ENCODE results near the gene THADA. TPM values are rescaled to one million over a fixed set of nuclear protein-coding genes. Genes with fewer than 3 reads are reported as not detected.
A peak's percentile ranks its signal among the peaks of the same experiment; 100 is the strongest.

THADA gene
- total RNA-seq, 4 donors from 2014 or later: 31.2 to 68.8 (median 54.9) TPM

DNA sequence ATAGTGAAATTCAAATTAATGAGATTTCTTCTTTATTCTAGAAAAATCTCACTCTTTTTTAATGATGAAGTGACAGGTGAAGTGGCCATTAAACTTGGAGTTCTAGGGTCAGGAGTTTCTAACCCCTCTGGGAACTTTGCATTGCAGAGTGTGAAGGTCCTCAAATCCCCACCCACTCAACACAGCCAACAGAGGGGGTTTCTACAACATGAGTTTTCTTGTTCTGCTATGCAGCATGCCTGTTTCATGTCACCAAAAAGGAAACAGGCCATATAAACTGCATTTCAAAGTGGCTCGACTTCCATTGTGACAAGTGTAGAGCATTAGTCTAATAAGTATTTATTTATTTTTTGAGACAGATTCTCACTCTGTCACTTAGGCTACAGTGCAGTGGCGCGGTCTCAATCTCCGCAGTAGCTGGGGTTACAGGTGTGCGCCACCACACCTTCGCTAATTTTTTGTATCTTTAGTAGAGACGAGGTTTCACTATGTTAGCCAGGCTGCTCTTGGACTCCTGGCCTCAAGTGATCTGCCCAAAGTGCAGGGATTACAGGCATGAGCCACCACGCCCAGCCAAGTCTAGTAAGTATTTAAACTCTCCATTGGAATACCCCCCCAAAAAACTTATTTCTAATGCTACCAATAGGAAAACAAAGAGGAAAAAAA is 223.3 kb downstream of the THADA start:
- intact Hi-C loops (cut with DNase I; ENCODE audit: low total_unique reads): no loop called here
- H3K4me1 ChIP-seq: peaks cover 0 to 7% of the 10 kb centered on the region in 2 donors
- DNase-seq: no peak
- peak overlapping the region; percentile 56 to 78 for H3K27ac ChIP-seq
- H3K4me3 ChIP-seq: no peak overlapping the region
- no peaks in the 10 kb centered on the region for H3K27me3 ChIP-seq
- no peak for TF ChIP-seq CTCF (IDR thresholded peaks at IDR 0.05)
- no peaks in the 10 kb centered on the region for H3K9me3 ChIP-seq
- no peaks in the 10 kb centered on the region for H3K36me3 ChIP-seq

GRCh38 chr2:43370705-43371104 is 225.1 kb downstream of the THADA start:
- intact Hi-C loops (cut with DNase I; ENCODE audit: low total_unique reads): no loop called here
- no peaks in the 10 kb centered on the region for H3K36me3 ChIP-seq
- peak overlapping the region; percentile 56 to 78 for H3K27ac ChIP-seq
- DNase-seq: no peak
- TF ChIP-seq POLR2A (IDR thresholded peaks at IDR 0.05) (no peak), CTCF (IDR thresholded peaks at IDR 0.05) (no peak)
- H3K9me3 ChIP-seq: no peaks in the 10 kb centered on the region
- H3K4me3 ChIP-seq: no peak overlapping the region
- peaks cover 0 to 7% of the 10 kb centered on the region in 2 donors for H3K4me1 ChIP-seq
- H3K27me3 ChIP-seq: no peaks in the 10 kb centered on the region

DNA sequence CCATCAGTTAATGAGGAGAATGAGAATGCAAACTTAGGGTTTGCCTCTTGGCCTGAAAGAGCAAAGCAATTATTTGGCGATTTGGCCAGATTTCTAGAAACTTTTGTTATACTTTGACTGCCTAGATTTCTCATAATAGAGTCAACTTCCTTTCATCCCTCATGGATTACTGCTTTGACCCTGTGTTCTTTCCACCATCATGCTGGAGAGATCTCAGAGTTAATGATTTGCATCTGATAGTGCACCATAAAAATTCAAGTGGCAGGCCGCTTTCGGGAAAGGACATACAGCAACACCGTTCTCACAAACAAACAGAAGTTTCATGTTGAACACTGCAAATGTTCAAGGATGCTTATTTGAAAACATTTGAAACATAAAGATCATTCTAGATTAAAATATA is 225.7 kb downstream of the THADA start:
- Histone ChIP-seq H3K27ac (peak overlapping the region; percentile 56 to 78), H3K4me3 (no peak overlapping the region), H3K9me3 (no peaks in the 10 kb centered on the region), H3K27me3 (no peaks in the 10 kb centered on the region), H3K4me1 (peaks cover 0 to 7% of the 10 kb centered on the region in 2 donors), H3K36me3 (no peaks in the 10 kb centered on the region)
- TF ChIP-seq POLR2A (IDR thresholded peaks at IDR 0.05) (no peak), CTCF (IDR thresholded peaks at IDR 0.05) (no peak)
- DNase-seq: no peak
- intact Hi-C loops (cut with DNase I; ENCODE audit: low total_unique reads): no loop called here

GRCh38 chr2:43368483-43369385 is 227.1 kb downstream of the THADA start:
- no peaks in the 10 kb centered on the region for H3K27me3 ChIP-seq
- H3K36me3 ChIP-seq: no peaks in the 10 kb centered on the region
- no peak overlapping the region for H3K4me3 ChIP-seq
- TF ChIP-seq POLR2A (IDR thresholded peaks at IDR 0.05) (no peak), CTCF (IDR thresholded peaks at IDR 0.05) (no peak)
- no peaks in the 10 kb centered on the region for H3K9me3 ChIP-seq
- DNase-seq: no peak
- intact Hi-C loops (cut with DNase I; ENCODE audit: low total_unique reads): no loop called here
- H3K4me1 ChIP-seq: peaks cover 0 to 7% of the 10 kb centered on the region in 2 donors
- peak overlapping the region; percentile 56 to 78 for H3K27ac ChIP-seq
